PC-3 (cell line): ENCODE data around the gene CROCC2. TPM values are rescaled to one million over a fixed set of nuclear protein-coding genes. Genes with fewer than 3 reads are reported as not detected.

Experiments used
- ATAC-seq: fragments of 200-7000 bp; cut with Tn5 transposase; 2 replicates; pipeline ENCODE4 v1.9.1; 2020; ENCODE audit warnings: mild to moderate bottlenecking, moderate library complexity
- BruUV-seq: library from RNA; stranded (reverse); fragments of 400-500 nt; replicated peaks from 2 replicates; lab custom pipeline; 2021; lab: Mats Ljungman, UMichigan
- CTCF ChIA-PET: fragments of 300-600 bp; sonication (Branson Sonifier 250); formaldehyde crosslinking; loops from one replicate; lab custom pipeline; 2022; ENCODE audit warnings: antibody characterized with exemption; lab: Charles Lee
- POLR2A ChIA-PET: fragments of 300-600 bp; sonication (Branson Sonifier 250); formaldehyde crosslinking; loops from one replicate; lab custom pipeline; 2022; ENCODE audit warnings: antibody characterized with exemption; ENCODE audit not compliant: unreplicated experiment; lab: Charles Lee
- DNase-seq: peaks from one replicate; pipeline ENCODE4 v3.0.0-alpha.2; 2015
- H2AFZ ChIP-seq: fragments of 300-600 bp; sonication (generic); 2 replicates; pipeline ENCODE4 v1.6.0; 2016; ENCODE audit warnings: antibody characterized with exemption, low read length
- H3F3A ChIP-seq: fragments of 300-600 bp; sonication (generic); one replicate; pipeline ENCODE4 v1.6.0; 2017; ENCODE audit warnings: antibody characterized with exemption, low read length, control low read depth, mild to moderate bottlenecking; ENCODE audit not compliant: unreplicated experiment
- H3K27ac ChIP-seq: fragments of 300-600 bp; sonication (generic); 2 replicates; pipeline ENCODE4 v1.5.1; 2016; ENCODE audit warnings: mild to moderate bottlenecking, low read length
- H3K27me3 ChIP-seq: fragments of 300-600 bp; sonication (generic); 2 replicates; pipeline ENCODE4 v1.6.1; 2016; ENCODE audit warnings: low read length, mixed read lengths
- H3K36me3 ChIP-seq: fragments of 300-600 bp; sonication (generic); 2 replicates; pipeline ENCODE4 v1.6.1; 2016; ENCODE audit warnings: low read depth, mixed run types, low read length, mixed read lengths
- H3K4me1 ChIP-seq: fragments of 300-600 bp; sonication (generic); 2 replicates; pipeline ENCODE4 v1.5.1; 2016; ENCODE audit warnings: low read length; ENCODE audit not compliant: insufficient read depth
- H3K4me2 ChIP-seq: fragments of 300-600 bp; sonication (generic); 2 replicates; pipeline ENCODE4 v1.6.0; 2016; ENCODE audit warnings: low read length
- H3K4me3 ChIP-seq: fragments of 300-600 bp; sonication (generic); 2 replicates; pipeline ENCODE4 v1.5.1; 2016; ENCODE audit warnings: mild to moderate bottlenecking, low read length, mixed read lengths
- H3K79me2 ChIP-seq: fragments of 300-600 bp; sonication (generic); 2 replicates; pipeline ENCODE4 v1.6.1; 2017; ENCODE audit warnings: low read length, mixed read lengths
- H3K9ac ChIP-seq: fragments of 300-600 bp; sonication (generic); 2 replicates; pipeline ENCODE4 v1.6.0; 2016; ENCODE audit warnings: mild to moderate bottlenecking, low read length
- H3K9me2 ChIP-seq: fragments of 300-600 bp; sonication (generic); replicated peaks from 2 replicates; pipeline ENCODE4 v1.6.1; 2016; ENCODE audit warnings: mixed run types, low read length, mixed read lengths
- H3K9me3 ChIP-seq: fragments of 300-600 bp; sonication (generic); 2 replicates; pipeline ENCODE4 v1.6.1; 2016; ENCODE audit warnings: low read length, mixed read lengths
- H4K20me1 ChIP-seq: fragments of 300-600 bp; sonication (generic); 2 replicates; pipeline ENCODE4 v1.6.1; 2016; ENCODE audit warnings: low read length, mixed read lengths
- EZH2 ChIP-seq: fragments of 300-600 bp; sonication (generic); IDR thresholded peaks from one replicate; pipeline ENCODE4 v1.6.1; 2017; ENCODE audit warnings: antibody characterized with exemption, mild to moderate bottlenecking, low read length; ENCODE audit not compliant: unreplicated experiment
- EZH2phosphoT487 ChIP-seq: fragments of 300-600 bp; sonication (generic); IDR thresholded peaks from 2 replicates; pipeline ENCODE4 v1.6.1; 2018; ENCODE audit warnings: mild to moderate bottlenecking, antibody characterized with exemption, low read length, borderline replicate concordance
- intact Hi-C: fragments of 100-400 bp; cut with micrococcal nuclease; formaldehyde crosslinking; loops from 2 replicates; pipeline ENCODE4 v1.9.0; 2023
- total RNA-seq: library from RNA; depleted of rRNA; stranded (reverse); fragments of >200 nt; gene quantifications from 2 replicates; pipeline ENCODE4 v1.2.3, GENCODE V29; 2014
- TF ChIP-seq, protein P1 (sequence below): fragments of 300-600 bp; sonication (generic); conservative IDR thresholded peaks from 2 replicates; pipeline ENCODE4 v1.5.1; 2017; ENCODE audit warnings: antibody characterized with exemption, low read depth, mild to moderate bottlenecking, low read length

The CROCC2 gene
- total RNA-seq, 1 experiment from 2014 or later: not detected

DNA sequence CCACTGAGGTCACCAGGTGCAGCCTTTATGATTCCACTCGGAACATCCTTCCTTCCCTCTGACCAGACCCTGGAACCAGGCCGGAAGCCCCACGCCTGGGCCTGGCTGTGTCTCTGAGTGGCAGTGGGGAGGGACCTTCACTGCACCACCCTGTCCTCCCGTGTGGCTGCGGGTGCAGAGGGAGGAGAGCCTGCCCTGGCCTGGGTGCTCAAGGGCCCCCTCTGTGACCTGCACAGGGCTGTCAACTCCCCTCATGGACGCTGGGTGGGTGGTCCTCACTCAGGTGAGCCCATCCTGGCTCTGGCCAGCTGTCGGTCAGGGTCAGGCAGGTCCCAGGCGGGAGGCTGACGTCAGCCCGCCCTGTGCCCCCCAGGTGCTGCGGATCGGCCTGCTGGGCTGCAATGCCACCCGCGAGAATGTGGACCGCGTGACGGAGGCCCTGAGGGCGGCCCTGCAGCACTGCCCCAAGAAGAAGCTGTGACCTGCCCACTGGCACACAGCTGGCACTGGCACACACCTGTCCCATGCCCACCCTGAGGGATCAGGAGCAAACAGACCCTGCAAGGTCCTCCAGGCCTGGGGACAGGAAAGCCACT, 27.7 kb upstream of the CROCC2 start:
- Histone ChIP-seq H3K27me3 (peaks cover 15% of the 10 kb centered on the region; the same call in 1 of the 2 replicates), H2AFZ (no peak overlapping the region), H3K9me3 (peaks cover 3% of the 10 kb centered on the region; the same call in 1 of the 2 replicates), H3F3A (no peaks in the 10 kb centered on the region), H4K20me1 (no peaks in the 10 kb centered on the region), H3K79me2 (no peaks in the 10 kb centered on the region), H3K27ac (no peak overlapping the region), H3K9ac (no peak overlapping the region), H3K9me2 (no peaks in the 10 kb centered on the region), H3K4me3 (no peak overlapping the region), H3K4me2 (no peak overlapping the region), H3K4me1 (no peaks in the 10 kb centered on the region), H3K36me3 (no peaks in the 10 kb centered on the region)
- no peak for ATAC-seq
- intact Hi-C loops: no loop called here
- no peak for DNase-seq
- no TSS peak for BruUV-seq
- CTCF ChIA-PET: no interaction called here
- POLR2A ChIA-PET: no interaction called here
- TF ChIP-seq EZH2phosphoT487 (no peak), EZH2 (no peak)
- TF ChIP-seq, protein P1, sequence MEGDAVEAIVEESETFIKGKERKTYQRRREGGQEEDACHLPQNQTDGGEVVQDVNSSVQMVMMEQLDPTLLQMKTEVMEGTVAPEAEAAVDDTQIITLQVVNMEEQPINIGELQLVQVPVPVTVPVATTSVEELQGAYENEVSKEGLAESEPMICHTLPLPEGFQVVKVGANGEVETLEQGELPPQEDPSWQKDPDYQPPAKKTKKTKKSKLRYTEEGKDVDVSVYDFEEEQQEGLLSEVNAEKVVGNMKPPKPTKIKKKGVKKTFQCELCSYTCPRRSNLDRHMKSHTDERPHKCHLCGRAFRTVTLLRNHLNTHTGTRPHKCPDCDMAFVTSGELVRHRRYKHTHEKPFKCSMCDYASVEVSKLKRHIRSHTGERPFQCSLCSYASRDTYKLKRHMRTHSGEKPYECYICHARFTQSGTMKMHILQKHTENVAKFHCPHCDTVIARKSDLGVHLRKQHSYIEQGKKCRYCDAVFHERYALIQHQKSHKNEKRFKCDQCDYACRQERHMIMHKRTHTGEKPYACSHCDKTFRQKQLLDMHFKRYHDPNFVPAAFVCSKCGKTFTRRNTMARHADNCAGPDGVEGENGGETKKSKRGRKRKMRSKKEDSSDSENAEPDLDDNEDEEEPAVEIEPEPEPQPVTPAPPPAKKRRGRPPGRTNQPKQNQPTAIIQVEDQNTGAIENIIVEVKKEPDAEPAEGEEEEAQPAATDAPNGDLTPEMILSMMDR: no peak

GRCh38 chr2:240879105-240879504, 27.0 kb upstream of the CROCC2 start:
- ChIA-PET POLR2A (no interaction called here), CTCF (no interaction called here)
- H3K4me3 ChIP-seq: no peak overlapping the region
- no peak overlapping the region for H3K4me2 ChIP-seq
- DNase-seq (no peak), ATAC-seq (no peak)
- no peaks in the 10 kb centered on the region for H3F3A ChIP-seq
- H3K9me3 ChIP-seq: peaks cover 3% of the 10 kb centered on the region; the same call in 1 of the 2 replicates
- H3K4me1 ChIP-seq: no peaks in the 10 kb centered on the region
- intact Hi-C loops: no loop called here
- no peak overlapping the region for H3K9ac ChIP-seq
- TF ChIP-seq EZH2phosphoT487 (no peak), EZH2 (no peak)
- TF ChIP-seq, protein P1: no peak
- no peak overlapping the region for H3K27ac ChIP-seq
- H3K36me3 ChIP-seq: no peaks in the 10 kb centered on the region
- H3K27me3 ChIP-seq: peaks cover 15% of the 10 kb centered on the region; the same call in 1 of the 2 replicates
- H4K20me1 ChIP-seq: no peaks in the 10 kb centered on the region
- H2AFZ ChIP-seq: no peak overlapping the region
- H3K79me2 ChIP-seq: no peaks in the 10 kb centered on the region
- no peaks in the 10 kb centered on the region for H3K9me2 ChIP-seq
- BruUV-seq: no TSS peak

DNA sequence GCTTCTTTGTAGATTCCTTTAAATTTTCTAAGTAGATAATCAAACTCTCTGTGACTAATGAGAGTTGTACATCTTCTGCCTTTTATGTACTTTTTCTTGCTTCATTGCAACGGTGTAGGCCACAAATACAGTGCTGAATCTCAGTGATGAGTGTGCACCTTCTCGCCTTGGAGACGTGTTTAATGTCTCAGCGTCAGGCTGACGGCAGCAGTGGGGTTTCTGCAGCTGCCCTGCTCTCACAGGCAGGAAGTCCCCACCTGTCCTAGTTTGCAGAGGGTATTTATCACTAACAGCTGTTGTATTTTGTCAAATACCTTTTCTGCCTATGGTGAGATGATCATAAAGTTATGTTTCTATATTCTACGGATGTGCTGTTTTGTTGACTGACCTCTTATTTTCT, 24.2 kb upstream of the CROCC2 start:
- no peak overlapping the region for H2AFZ ChIP-seq
- no peaks in the 10 kb centered on the region for H3F3A ChIP-seq
- intact Hi-C loops: no loop called here
- ATAC-seq (no peak), DNase-seq (no peak)
- no TSS peak for BruUV-seq
- H4K20me1 ChIP-seq: no peaks in the 10 kb centered on the region
- no peak overlapping the region for H3K9ac ChIP-seq
- ChIA-PET POLR2A (no interaction called here), CTCF (interaction anchor here (0.6 kb wide), 1 partner anchor 12 kb away, joined by 3 read pairs; no protein-coding TSS in a partner anchor)
- H3K79me2 ChIP-seq: no peaks in the 10 kb centered on the region
- H3K27me3 ChIP-seq: peaks cover 15% of the 10 kb centered on the region; the same call in 1 of the 2 replicates
- no peaks in the 10 kb centered on the region for H3K4me1 ChIP-seq
- H3K9me3 ChIP-seq: peaks cover 3% of the 10 kb centered on the region; the same call in 1 of the 2 replicates
- TF ChIP-seq, protein P1: no peak
- TF ChIP-seq EZH2 (no peak), EZH2phosphoT487 (no peak)
- H3K4me3 ChIP-seq: no peak overlapping the region
- no peaks in the 10 kb centered on the region for H3K36me3 ChIP-seq
- H3K27ac ChIP-seq: no peak overlapping the region
- no peak overlapping the region for H3K4me2 ChIP-seq
- H3K9me2 ChIP-seq: no peaks in the 10 kb centered on the region
